Body of pancreas (tissue), 4 donors: ENCODE measurements around the gene FAM83G. TPM values are rescaled to one million over a fixed set of nuclear protein-coding genes. Genes with fewer than 3 reads are reported as not detected.

Experiments used
- ATAC-seq: fragments of 150-250 bp; one replicate; pipeline ENCODE4 v1.9.1; 2016
- DNase-seq, 4 donors: peaks; one replicate each; pipeline ENCODE4 v3.0.0-alpha.2; 2019
- H3K27ac ChIP-seq, 4 donors: fragments of 200-600 bp; sonication (generic); 1 replicate in 3 of 4; 2 replicates in 1 of 4; pipeline versions ENCODE4 v1.5.1 to v1.6.1; 2016 to 2019; ENCODE audit warnings: mild to moderate bottlenecking in 1 of 4, mixed read lengths in 1 of 4, moderate library complexity in 1 of 4
- H3K27me3 ChIP-seq, 2 donors: fragments of 200-600 bp; sonication (generic); one replicate each; pipeline ENCODE4 v1.6.0; 2016; ENCODE audit warnings: mild to moderate bottlenecking in 1 of 2
- H3K36me3 ChIP-seq, 2 donors: fragments of 200-600 bp; sonication (generic); replicated peaks in 1 of 2; 2 replicates each; pipeline ENCODE4 v1.5.1; 2016; ENCODE audit warnings: low read depth in 2 of 2; ENCODE audit not compliant: insufficient read depth in 1 of 2
- H3K4me1 ChIP-seq: fragments of 200-600 bp; sonication (generic); one replicate; pipeline ENCODE4 v1.6.0; 2016
- H3K4me3 ChIP-seq, 2 donors: fragments of 200-600 bp; sonication (generic); 1 replicate in 1 of 2; 2 replicates in 1 of 2; pipeline ENCODE4 v1.5.1; 2016 to 2019
- H3K9me3 ChIP-seq, 3 donors: fragments of 200-600 bp; sonication (generic); 1 replicate in 2 of 3; 2 replicates in 1 of 3; pipeline ENCODE4 v1.5.1; 2016
- POLR2A ChIP-seq, 3 donors: fragments of 450-650 bp; IDR thresholded peaks; one replicate each; pipeline ENCODE4 v1.6.1; 2016; ENCODE audit warnings: antibody characterized with exemption in 3 of 3, mild to moderate bottlenecking in 2 of 3
- WGBS, 2 donors: methylation state at CpG; one replicate each; pipeline ENCODE4 v1.1.5; 2017; 5-methylcytosine and 5-hydroxymethylcytosine counted together
- intact Hi-C: fragments of 100-400 bp; cut with DNase I; formaldehyde crosslinking; loops from one replicate; pipeline ENCODE4 v1.15.1; 2023
- total RNA-seq, 2 donors: library from RNA; depleted of rRNA; stranded (reverse); fragments of >200 nt; gene quantifications; one replicate each; pipeline ENCODE4 v1.1.0, GENCODE V29; 2016
- TF ChIP-seq, protein P1 (sequence below), 7 experiments: fragments of 450-650 bp in 4 of 7; fragments of 200-600 bp in 3 of 7; sonication (generic) in 3 of 7; IDR thresholded peaks; one replicate each; pipeline ENCODE4 v1.5.1; 2016 to 2019; ENCODE audit warnings: antibody characterized with exemption in 7 of 7

Gene FAM83G
- total RNA-seq, 2 donors from 2014 or later, result 11.4 to 16.5 TPM

DNA sequence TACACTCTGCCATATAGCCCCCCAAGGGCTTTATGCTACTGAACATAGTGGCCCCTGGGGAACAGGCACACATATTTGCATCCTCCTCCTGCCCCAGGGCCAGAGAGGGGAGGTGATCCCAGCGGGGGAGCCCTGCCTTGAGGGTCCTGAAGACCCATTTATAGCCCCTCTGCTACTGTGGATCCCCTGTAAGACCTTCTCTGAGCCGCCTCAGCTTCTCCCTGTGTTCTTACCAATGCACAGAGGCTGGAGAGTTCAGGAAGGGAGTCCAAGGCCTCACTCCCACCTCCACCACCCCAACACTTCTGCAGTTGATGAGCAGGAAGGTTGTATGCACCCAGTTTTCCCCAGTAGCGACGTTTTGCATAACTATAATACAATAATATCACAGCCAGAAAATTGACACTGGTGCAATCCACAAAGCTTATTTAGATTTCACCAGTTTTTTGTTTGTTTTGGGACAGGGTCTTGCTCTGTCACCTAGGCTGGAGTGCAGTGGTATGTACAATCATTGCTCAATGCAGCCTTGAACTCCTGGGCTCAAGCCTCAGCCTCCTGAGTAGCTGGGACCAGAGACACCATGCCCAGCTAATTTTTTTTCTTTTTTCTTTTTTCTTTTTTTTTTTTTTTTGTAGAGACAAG lies 1.3 kb upstream of the FAM83G start:
- Histone ChIP-seq H3K9me3 (no peaks in the 10 kb centered on the region), H3K4me3 (no peak overlapping the region), H3K27ac (peak overlapping the region in 1 of 4 donors; percentile 83), H3K27me3 (no peaks in the 10 kb centered on the region), H3K4me1 (peaks cover 36% of the 10 kb centered on the region), H3K36me3 (no peaks in the 10 kb centered on the region)
- no peak for TF ChIP-seq POLR2A (IDR thresholded peaks at IDR 0.05)
- TF ChIP-seq, protein P1, sequence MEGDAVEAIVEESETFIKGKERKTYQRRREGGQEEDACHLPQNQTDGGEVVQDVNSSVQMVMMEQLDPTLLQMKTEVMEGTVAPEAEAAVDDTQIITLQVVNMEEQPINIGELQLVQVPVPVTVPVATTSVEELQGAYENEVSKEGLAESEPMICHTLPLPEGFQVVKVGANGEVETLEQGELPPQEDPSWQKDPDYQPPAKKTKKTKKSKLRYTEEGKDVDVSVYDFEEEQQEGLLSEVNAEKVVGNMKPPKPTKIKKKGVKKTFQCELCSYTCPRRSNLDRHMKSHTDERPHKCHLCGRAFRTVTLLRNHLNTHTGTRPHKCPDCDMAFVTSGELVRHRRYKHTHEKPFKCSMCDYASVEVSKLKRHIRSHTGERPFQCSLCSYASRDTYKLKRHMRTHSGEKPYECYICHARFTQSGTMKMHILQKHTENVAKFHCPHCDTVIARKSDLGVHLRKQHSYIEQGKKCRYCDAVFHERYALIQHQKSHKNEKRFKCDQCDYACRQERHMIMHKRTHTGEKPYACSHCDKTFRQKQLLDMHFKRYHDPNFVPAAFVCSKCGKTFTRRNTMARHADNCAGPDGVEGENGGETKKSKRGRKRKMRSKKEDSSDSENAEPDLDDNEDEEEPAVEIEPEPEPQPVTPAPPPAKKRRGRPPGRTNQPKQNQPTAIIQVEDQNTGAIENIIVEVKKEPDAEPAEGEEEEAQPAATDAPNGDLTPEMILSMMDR (IDR thresholded peaks at IDR 0.05), result no peak
- DNase-seq (no peak), ATAC-seq (no peak)
- 79 to 90% methylated on average over 4 of the region's 4 CpGs for WGBS, 2 donors
- intact Hi-C loops, result no loop called here

DNA sequence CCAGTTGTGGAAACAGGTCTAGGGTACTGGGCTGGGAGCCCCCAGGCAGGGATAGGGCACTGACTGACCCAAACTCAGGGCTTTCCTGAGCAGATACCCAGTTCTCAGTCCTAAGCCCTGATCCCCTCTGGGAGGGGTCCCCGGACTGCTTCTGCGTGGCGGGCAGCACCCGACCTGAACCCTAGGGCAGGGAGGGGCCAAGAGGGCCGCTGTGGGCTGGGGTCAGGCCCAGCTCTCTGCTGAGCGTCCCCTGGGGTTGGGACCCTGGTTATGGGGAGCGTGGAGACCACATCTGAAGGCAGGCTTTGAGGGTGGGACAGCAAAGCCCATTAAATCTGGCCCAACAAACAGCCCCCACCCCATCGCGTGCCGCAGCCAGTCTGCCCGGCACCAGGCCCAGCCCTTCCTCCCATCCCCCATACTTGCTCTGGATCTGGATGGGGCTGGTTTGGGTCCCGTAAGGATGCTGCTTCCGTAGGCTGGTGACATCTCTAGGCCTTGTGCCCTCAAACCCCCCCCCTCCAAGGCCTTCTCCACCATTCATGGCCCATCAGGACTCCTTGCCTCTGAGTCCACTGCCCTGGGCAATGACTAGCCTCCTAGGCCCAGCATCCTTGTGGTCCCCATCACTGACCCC lies 691 bp upstream of the FAM83G start:
- TF ChIP-seq, protein P1 (IDR thresholded peaks at IDR 0.05), result peak in 1 of 7 experiments; percentile 2
- no peak for TF ChIP-seq POLR2A (IDR thresholded peaks at IDR 0.05)
- H3K27me3 ChIP-seq, result no peaks in the 10 kb centered on the region
- H3K4me1 ChIP-seq, result peaks cover 42% of the 10 kb centered on the region
- intact Hi-C loops, result no loop called here
- no peak overlapping the region for H3K4me3 ChIP-seq
- 91 to 94% methylated on average over 9 to 12 of the region's 13 CpGs for WGBS, 2 donors
- DNase-seq (no peak), ATAC-seq (no peak)
- peak overlapping the region; percentile 77 to 88 (median 85) for H3K27ac ChIP-seq
- no peaks in the 10 kb centered on the region for H3K9me3 ChIP-seq
- no peaks in the 10 kb centered on the region for H3K36me3 ChIP-seq

DNA sequence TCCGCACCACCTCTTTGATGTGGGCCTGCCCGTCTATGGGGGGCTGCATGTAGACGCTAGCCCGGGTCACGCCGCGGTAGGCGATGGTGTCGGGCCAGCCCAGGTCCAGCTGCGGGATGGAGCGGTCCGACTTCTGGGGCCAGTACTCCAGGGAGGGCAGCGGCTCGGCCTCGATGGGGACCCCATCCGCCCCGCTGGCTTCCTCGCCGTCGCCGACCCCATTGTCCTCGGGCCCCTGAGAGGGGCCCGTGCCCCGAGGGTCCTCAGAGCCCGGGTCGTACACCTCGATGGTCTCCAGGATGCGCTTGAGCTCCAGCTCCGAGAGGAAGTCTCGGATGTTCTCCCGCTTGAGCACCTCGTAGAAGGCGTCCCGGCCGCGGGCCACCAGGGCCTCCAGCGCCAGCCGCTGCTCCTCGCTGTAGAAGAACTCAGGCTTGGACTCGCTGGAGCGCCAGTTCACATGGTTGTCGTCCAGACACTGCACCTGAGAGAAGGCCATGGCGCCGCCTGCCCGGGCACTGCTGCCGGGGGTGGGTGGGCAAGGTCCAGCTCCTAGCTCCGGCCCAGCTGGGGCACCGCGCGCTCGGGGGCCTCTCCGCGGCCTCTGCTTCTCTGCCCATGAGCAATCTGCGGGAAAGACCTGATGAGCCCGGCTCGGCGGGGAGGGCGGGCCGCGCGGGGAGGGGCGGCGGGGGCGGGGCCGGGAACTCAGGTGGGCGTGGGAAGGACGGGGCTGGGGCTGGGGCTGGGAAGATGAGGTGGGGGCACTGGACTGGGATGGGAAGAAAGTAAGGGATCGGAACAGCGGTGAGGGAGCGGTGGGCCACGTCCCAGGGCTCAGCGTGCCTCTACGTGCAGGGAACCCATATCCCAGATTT lies 782 bp downstream of the FAM83G start:
- intact Hi-C loops, result no loop called here
- TF ChIP-seq, protein P1 (IDR thresholded peaks at IDR 0.05), result no peak
- TF ChIP-seq POLR2A (IDR thresholded peaks at IDR 0.05), result peak in 1 of 3 donors; percentile 31
- H3K4me3 ChIP-seq, result peak overlapping the region; percentile 52 to 54
- no peaks in the 10 kb centered on the region for H3K9me3 ChIP-seq
- 14 to 32% methylated on average over 31 to 72 of the region's 73 CpGs for WGBS, 2 donors
- H3K4me1 ChIP-seq, result peaks cover 49% of the 10 kb centered on the region
- ATAC-seq (peak; percentile 24), DNase-seq (peak; percentile 40 to 55 (median 47))
- peak overlapping the region; percentile 77 to 88 (median 85) for H3K27ac ChIP-seq
- no peaks in the 10 kb centered on the region for H3K27me3 ChIP-seq
- H3K36me3 ChIP-seq, result no peaks in the 10 kb centered on the region

DNA sequence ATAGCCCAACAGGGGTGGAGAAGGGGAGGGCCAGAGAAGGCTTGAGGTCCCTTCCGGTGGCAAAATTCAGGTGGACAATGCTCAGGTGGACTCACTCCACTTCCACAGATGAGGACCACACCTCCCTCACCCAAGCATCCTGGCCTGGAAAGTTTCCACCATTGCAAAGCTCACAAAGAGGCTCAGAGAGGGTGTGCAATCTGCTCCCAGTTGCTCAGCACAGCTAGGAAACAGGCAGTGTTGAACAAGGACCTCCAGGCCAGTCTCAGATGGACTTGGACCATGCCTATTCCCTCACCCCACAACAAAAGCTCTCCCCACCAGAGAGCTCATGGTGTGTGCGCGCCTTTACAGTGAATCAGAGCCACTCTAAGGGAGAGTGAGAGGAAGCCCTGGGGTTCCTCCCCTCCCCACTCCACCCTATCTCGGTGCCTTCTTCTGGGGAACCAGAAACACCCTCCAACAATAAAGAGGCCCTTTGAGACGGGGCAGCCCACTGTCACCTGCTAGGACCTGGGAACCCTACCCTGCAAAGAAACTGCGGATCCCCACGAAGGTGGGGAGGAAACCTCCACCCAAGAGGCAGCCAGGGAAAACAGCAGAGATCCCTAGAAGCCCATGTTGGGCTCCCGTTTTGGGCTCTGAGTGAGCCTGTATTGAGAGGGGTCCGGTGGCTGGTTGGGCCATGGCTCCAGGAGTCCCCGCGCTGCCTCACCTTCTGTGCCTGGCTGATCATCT lies 1.6 kb downstream of the FAM83G start:
- DNase-seq (no peak), ATAC-seq (no peak)
- 73% methylated on average over 4 to 11 of the region's 11 CpGs for WGBS, 2 donors
- TF ChIP-seq, protein P1 (IDR thresholded peaks at IDR 0.05), result no peak
- no peak for TF ChIP-seq POLR2A (IDR thresholded peaks at IDR 0.05)
- intact Hi-C loops, result no loop called here
- Histone ChIP-seq H3K27ac (peak overlapping the region in 3 of 4 donors; percentile 77 to 87 (median 83)), H3K27me3 (no peaks in the 10 kb centered on the region), H3K9me3 (no peaks in the 10 kb centered on the region), H3K4me3 (no peak overlapping the region), H3K4me1 (peaks cover 49% of the 10 kb centered on the region), H3K36me3 (no peaks in the 10 kb centered on the region)
